ENCODE data around the gene CHST7.

CHST7 gene

DNA sequence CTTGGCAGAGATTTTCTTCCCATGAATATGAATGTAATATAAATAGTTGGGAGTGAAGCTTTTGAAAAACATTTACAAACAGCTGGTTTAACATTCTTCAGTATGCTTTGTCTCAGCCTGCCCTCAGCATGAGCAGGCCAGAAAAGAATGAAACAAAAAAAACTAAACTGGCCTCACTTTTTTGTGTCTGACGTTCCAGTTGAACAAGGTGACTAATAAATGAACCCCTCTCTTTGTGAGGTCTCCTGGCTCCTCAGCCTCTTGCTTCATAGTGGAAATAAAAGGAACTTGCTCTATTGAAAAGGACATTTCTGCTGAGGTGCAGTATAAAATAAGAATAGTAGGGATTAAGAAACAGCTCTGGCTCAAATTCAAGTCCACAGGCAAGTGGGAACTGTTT is 9.4 kb downstream of the CHST7 start:
- H3K18ac ChIP-seq (ENCODE audit: low read length), result no peak overlapping the region
- H4K12ac ChIP-seq (ENCODE audit: low read depth, low read length), result no peak overlapping the region
- H3K4me2 ChIP-seq (ENCODE audit: low read length), result no peak overlapping the region
- no peak overlapping the region for H3K4ac ChIP-seq (ENCODE audit: low read depth, low read length)
- no peak overlapping the region for H2BK12ac ChIP-seq (ENCODE audit: low read length)
- no peak overlapping the region for H3K14ac ChIP-seq (ENCODE audit: low read length)
- H2BK5ac ChIP-seq (ENCODE audit: low read depth, low read length, poor library complexity), result no peak overlapping the region
- peaks cover 0 to under 1% of the 10 kb centered on the region in 2 experiments for H3K4me1 ChIP-seq (ENCODE audit: control insufficient read depth in 1 of 2, insufficient read depth in 2 of 2, low read length in 2 of 2)
- H2AK5ac ChIP-seq (ENCODE audit: low read length), result no peak overlapping the region
- H3K9me3 ChIP-seq (ENCODE audit: insufficient read depth, low read depth, low read length), result no peaks in the 10 kb centered on the region
- no CpG with 5 or more reads among the region's 1 CpG for WGBS (ENCODE audit: extremely low coverage, insufficient coverage, insufficient read length)
- no peaks in the 10 kb centered on the region for H3K27me3 ChIP-seq (ENCODE audit: insufficient read depth, low read length)
- no peak overlapping the region for H3K4me3 ChIP-seq (ENCODE audit: low read depth, low read length)
- no peak overlapping the region for H2AFZ ChIP-seq (ENCODE audit: insufficient read depth, low read length, poor library complexity)
- DNase-seq, result peak in 1 of 2 donors; percentile 46
- H4K8ac ChIP-seq (ENCODE audit: low read depth, low read length), result no peak overlapping the region
- no peaks in the 10 kb centered on the region for H3K79me2 ChIP-seq (ENCODE audit: control insufficient read depth, insufficient read depth, low read length, poor library complexity)
- no peak overlapping the region for H3K23ac ChIP-seq (ENCODE audit: low read length)
- H3K36me3 ChIP-seq (ENCODE audit: control insufficient read depth in 1 of 2, insufficient read depth in 2 of 2, low read length in 2 of 2), result no peaks in the 10 kb centered on the region
- H3K9ac ChIP-seq (ENCODE audit: low read length), result no peak overlapping the region
- no peaks in the 10 kb centered on the region for H3K79me1 ChIP-seq (ENCODE audit: low read length)
- no peak overlapping the region for H3K27ac ChIP-seq (ENCODE audit: low read depth, low read length)
- H2BK120ac ChIP-seq (ENCODE audit: insufficient read depth, low read length, poor library complexity), result no peak overlapping the region
- no peak overlapping the region for H4K91ac ChIP-seq (ENCODE audit: low read depth, low read length)

DNA sequence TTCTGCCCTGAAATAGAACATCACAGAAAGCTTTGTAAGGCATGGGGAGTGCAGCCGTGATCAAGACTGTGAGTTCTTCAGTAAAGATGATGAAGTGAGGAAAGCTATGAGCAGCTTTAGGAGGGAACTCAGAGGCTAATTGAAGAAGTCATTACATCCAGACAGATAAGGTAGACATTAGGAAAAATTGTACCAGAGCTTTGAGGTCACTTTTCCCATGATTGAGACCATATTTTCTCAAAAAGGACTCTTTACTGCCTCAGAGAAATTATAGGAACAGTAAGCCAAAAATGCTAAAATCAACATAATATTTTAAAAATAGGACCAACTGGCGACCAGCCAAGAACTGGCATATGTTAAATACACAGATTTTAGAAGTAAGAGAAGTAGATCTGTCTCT is 11.2 kb downstream of the CHST7 start:
- Histone ChIP-seq H2AK5ac (ENCODE audit: low read length) (no peak overlapping the region), H4K91ac (ENCODE audit: low read depth, low read length) (no peak overlapping the region), H3K79me1 (ENCODE audit: low read length) (no peaks in the 10 kb centered on the region), H3K4ac (ENCODE audit: low read depth, low read length) (no peak overlapping the region), H3K9ac (ENCODE audit: low read length) (no peak overlapping the region), H3K9me3 (ENCODE audit: insufficient read depth, low read depth, low read length) (no peaks in the 10 kb centered on the region), H4K12ac (ENCODE audit: low read depth, low read length) (no peak overlapping the region), H2BK120ac (ENCODE audit: insufficient read depth, low read length, poor library complexity) (no peak overlapping the region), H3K4me3 (ENCODE audit: low read depth, low read length) (no peak overlapping the region), H2AFZ (ENCODE audit: insufficient read depth, low read length, poor library complexity) (no peak overlapping the region), H3K4me1 (ENCODE audit: control insufficient read depth in 1 of 2, insufficient read depth in 2 of 2, low read length in 2 of 2) (peaks cover 0 to 3% of the 10 kb centered on the region in 2 experiments), H3K27ac (ENCODE audit: low read depth, low read length) (no peak overlapping the region), H3K18ac (ENCODE audit: low read length) (no peak overlapping the region), H3K4me2 (ENCODE audit: low read length) (no peak overlapping the region), H3K14ac (ENCODE audit: low read length) (no peak overlapping the region), H3K36me3 (ENCODE audit: control insufficient read depth in 1 of 2, insufficient read depth in 2 of 2, low read length in 2 of 2) (no peaks in the 10 kb centered on the region), H2BK5ac (ENCODE audit: low read depth, low read length, poor library complexity) (no peak overlapping the region), H3K27me3 (ENCODE audit: insufficient read depth, low read length) (no peaks in the 10 kb centered on the region), H3K79me2 (ENCODE audit: control insufficient read depth, insufficient read depth, low read length, poor library complexity) (no peaks in the 10 kb centered on the region), H4K8ac (ENCODE audit: low read depth, low read length) (no peak overlapping the region), H3K23ac (ENCODE audit: low read length) (no peak overlapping the region), H2BK12ac (ENCODE audit: low read length) (no peak overlapping the region)
- no peak for DNase-seq
- no CpG with 5 or more reads among the region's 2 CpGs for WGBS (ENCODE audit: extremely low coverage, insufficient coverage, insufficient read length)

DNA sequence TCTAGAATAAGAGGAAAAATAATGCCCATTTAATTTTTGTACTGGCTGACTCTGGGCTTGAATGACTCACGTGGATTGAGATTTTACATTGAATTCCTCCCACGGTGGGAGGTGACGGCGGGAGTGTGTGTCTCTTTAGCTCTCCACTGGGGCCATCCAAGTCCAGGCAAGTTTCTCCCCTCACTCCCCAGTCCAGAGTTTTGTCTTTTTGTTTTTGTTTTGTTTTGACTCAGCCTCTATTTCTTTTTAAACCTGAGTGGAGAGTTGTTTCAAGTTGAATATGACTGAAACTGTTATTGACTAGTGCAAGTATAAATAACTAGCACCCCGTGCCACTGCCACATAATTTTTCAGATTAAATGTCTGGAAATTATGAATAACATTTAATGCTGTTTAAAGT is 13.6 kb downstream of the CHST7 start:
- no peak overlapping the region for H3K18ac ChIP-seq (ENCODE audit: low read length)
- no peak overlapping the region for H2BK120ac ChIP-seq (ENCODE audit: insufficient read depth, low read length, poor library complexity)
- H3K14ac ChIP-seq (ENCODE audit: low read length), result no peak overlapping the region
- H3K79me1 ChIP-seq (ENCODE audit: low read length), result no peaks in the 10 kb centered on the region
- H3K4me3 ChIP-seq (ENCODE audit: low read depth, low read length), result no peak overlapping the region
- no peak overlapping the region for H4K91ac ChIP-seq (ENCODE audit: low read depth, low read length)
- no peaks in the 10 kb centered on the region for H3K27me3 ChIP-seq (ENCODE audit: insufficient read depth, low read length)
- no peak overlapping the region for H4K12ac ChIP-seq (ENCODE audit: low read depth, low read length)
- no peak overlapping the region for H3K23ac ChIP-seq (ENCODE audit: low read length)
- no peak overlapping the region for H3K9ac ChIP-seq (ENCODE audit: low read length)
- WGBS (ENCODE audit: extremely low coverage, insufficient coverage, insufficient read length), result no CpG with 5 or more reads among the region's 5 CpGs
- no peak overlapping the region for H3K4me2 ChIP-seq (ENCODE audit: low read length)
- no peak overlapping the region for H3K27ac ChIP-seq (ENCODE audit: low read depth, low read length)
- H3K9me3 ChIP-seq (ENCODE audit: insufficient read depth, low read depth, low read length), result no peaks in the 10 kb centered on the region
- H3K4ac ChIP-seq (ENCODE audit: low read depth, low read length), result no peak overlapping the region
- H3K79me2 ChIP-seq (ENCODE audit: control insufficient read depth, insufficient read depth, low read length, poor library complexity), result no peaks in the 10 kb centered on the region
- no peaks in the 10 kb centered on the region for H3K36me3 ChIP-seq (ENCODE audit: control insufficient read depth in 1 of 2, insufficient read depth in 2 of 2, low read length in 2 of 2)
- no peak for DNase-seq
- H2AFZ ChIP-seq (ENCODE audit: insufficient read depth, low read length, poor library complexity), result no peak overlapping the region
- H4K8ac ChIP-seq (ENCODE audit: low read depth, low read length), result no peak overlapping the region
- H2BK12ac ChIP-seq (ENCODE audit: low read length), result no peak overlapping the region
- H3K4me1 ChIP-seq (ENCODE audit: control insufficient read depth in 1 of 2, insufficient read depth in 2 of 2, low read length in 2 of 2), result peaks cover 0 to 3% of the 10 kb centered on the region in 2 experiments
- no peak overlapping the region for H2BK5ac ChIP-seq (ENCODE audit: low read depth, low read length, poor library complexity)
- no peak overlapping the region for H2AK5ac ChIP-seq (ENCODE audit: low read length)

DNA sequence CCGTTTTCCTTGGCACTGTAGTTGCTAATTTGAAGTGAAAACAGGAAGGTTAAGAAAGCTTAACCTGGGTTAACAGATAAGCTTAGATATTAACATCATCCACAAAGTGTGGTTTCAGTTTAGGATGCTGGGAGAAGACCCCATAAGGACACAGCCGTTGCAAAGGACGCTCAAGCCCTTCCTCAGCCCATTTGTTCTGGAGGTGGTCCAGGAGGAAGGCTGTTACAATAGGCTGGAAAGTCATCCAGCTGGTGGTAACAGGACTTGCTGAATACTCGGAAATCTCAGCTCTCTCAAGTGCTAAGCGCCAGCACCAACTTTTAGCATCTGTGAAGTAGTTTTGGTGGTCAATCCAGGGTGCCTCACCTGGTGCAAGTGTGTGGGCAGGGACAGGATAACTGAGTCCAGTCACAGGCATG is 14.2 kb downstream of the CHST7 start:
- no peak for DNase-seq
- Histone ChIP-seq H3K4ac (ENCODE audit: low read depth, low read length) (no peak overlapping the region), H3K27me3 (ENCODE audit: insufficient read depth, low read length) (no peaks in the 10 kb centered on the region), H2BK120ac (ENCODE audit: insufficient read depth, low read length, poor library complexity) (no peak overlapping the region), H3K4me2 (ENCODE audit: low read length) (no peak overlapping the region), H3K9ac (ENCODE audit: low read length) (no peak overlapping the region), H3K23ac (ENCODE audit: low read length) (no peak overlapping the region), H4K91ac (ENCODE audit: low read depth, low read length) (no peak overlapping the region), H3K36me3 (ENCODE audit: control insufficient read depth in 1 of 2, insufficient read depth in 2 of 2, low read length in 2 of 2) (no peaks in the 10 kb centered on the region), H4K8ac (ENCODE audit: low read depth, low read length) (no peak overlapping the region), H3K18ac (ENCODE audit: low read length) (no peak overlapping the region), H3K4me3 (ENCODE audit: low read depth, low read length) (no peak overlapping the region), H3K79me1 (ENCODE audit: low read length) (no peaks in the 10 kb centered on the region), H2AFZ (ENCODE audit: insufficient read depth, low read length, poor library complexity) (no peak overlapping the region), H3K4me1 (ENCODE audit: control insufficient read depth in 1 of 2, insufficient read depth in 2 of 2, low read length in 2 of 2) (peaks cover 0 to 3% of the 10 kb centered on the region in 2 experiments), H2BK12ac (ENCODE audit: low read length) (no peak overlapping the region), H3K14ac (ENCODE audit: low read length) (no peak overlapping the region), H2BK5ac (ENCODE audit: low read depth, low read length, poor library complexity) (no peak overlapping the region), H3K9me3 (ENCODE audit: insufficient read depth, low read depth, low read length) (no peaks in the 10 kb centered on the region), H2AK5ac (ENCODE audit: low read length) (no peak overlapping the region), H4K12ac (ENCODE audit: low read depth, low read length) (no peak overlapping the region), H3K27ac (ENCODE audit: low read depth, low read length) (no peak overlapping the region), H3K79me2 (ENCODE audit: control insufficient read depth, insufficient read depth, low read length, poor library complexity) (no peaks in the 10 kb centered on the region)
- WGBS (ENCODE audit: extremely low coverage, insufficient coverage, insufficient read length), result no CpG with 5 or more reads among the region's 5 CpGs

Measured in trophoblast cell (in vitro differentiated cells and primary cell).